ENCODE data around the gene ZNF878. TPM values are rescaled to one million over a fixed set of nuclear protein-coding genes. Genes with fewer than 3 reads are reported as not detected.
A peak's percentile ranks its signal among the peaks of the same experiment; 100 is the strongest.
"Not testable (repeated sequence)": the region's sequence is repeated elsewhere in the genome, so short reads cannot be mapped to it uniquely, and the experiment has no call there.

The ZNF878 gene
- total RNA-seq, 1 experiment from 2014 or later = 0.46 TPM

GRCh38 chr19:12077375-12077774 lies 24.6 kb upstream of the ZNF878 start:
- no peaks in the 10 kb centered on the region for H3K79me2 ChIP-seq (ENCODE audit: low read depth)
- H4K20me1 ChIP-seq (ENCODE audit: insufficient read depth) = no peaks in the 10 kb centered on the region
- H3F3A ChIP-seq (ENCODE audit: insufficient read depth, low read depth) = no peaks in the 10 kb centered on the region
- 0 out of 2 replicates have a peak, but pooled peaks cover 3% of the 10 kb centered on the region for H3K36me3 ChIP-seq (ENCODE audit: low read depth)
- no peaks in the 10 kb centered on the region for H3K27me3 ChIP-seq (ENCODE audit: insufficient read depth, low read depth)
- no peak overlapping the region for H3K4me3 ChIP-seq
- no peaks in the 10 kb centered on the region for H3K4me1 ChIP-seq (replicated peaks; ENCODE audit: insufficient read depth)
- no peak overlapping the region for H3K4me2 ChIP-seq
- no peak overlapping the region for H3K27ac ChIP-seq
- DNase-seq = no peak
- intact Hi-C loops (cut with micrococcal nuclease; ENCODE audit: unreplicated experiment) = no loop called here
- TF ChIP-seq CTCF (conservative IDR thresholded peaks at IDR 0.05) (no peak), EZH2 (IDR thresholded peaks at IDR 0.05; ENCODE audit: low read depth) (no peak)
- no peak overlapping the region for H2AFZ ChIP-seq
- no peaks in the 10 kb centered on the region for H3K9me2 ChIP-seq (ENCODE audit: insufficient read depth)
- BruUV-seq (replicated peaks) = no TSS peak
- ChIA-PET POLR2A (ENCODE audit: unreplicated experiment) (no interaction called here), CTCF (no interaction called here)
- H3K9me3 ChIP-seq (ENCODE audit: insufficient read depth, low read depth) = peaks cover 44% of the 10 kb centered on the region

GRCh38 chr19:12076331-12076730 lies 23.6 kb upstream of the ZNF878 start:
- CTCF ChIA-PET; BruUV-seq (replicated peaks): not testable (repeated sequence)

GRCh38 chr19:12075538-12076139 lies 22.9 kb upstream of the ZNF878 start:
- Histone ChIP-seq H4K20me1 (ENCODE audit: insufficient read depth) (no peaks in the 10 kb centered on the region), H3F3A (ENCODE audit: insufficient read depth, low read depth) (no peaks in the 10 kb centered on the region), H3K27ac (no peak overlapping the region), H3K4me3 (no peak overlapping the region), H3K4me2 (no peak overlapping the region), H3K36me3 (ENCODE audit: low read depth) (0 out of 2 replicates have a peak, but pooled peaks cover 3% of the 10 kb centered on the region), H3K27me3 (ENCODE audit: insufficient read depth, low read depth) (no peaks in the 10 kb centered on the region), H3K4me1 (replicated peaks; ENCODE audit: insufficient read depth) (no peaks in the 10 kb centered on the region), H3K79me2 (ENCODE audit: low read depth) (no peaks in the 10 kb centered on the region), H3K9me3 (ENCODE audit: insufficient read depth, low read depth) (peaks cover 48% of the 10 kb centered on the region), H3K9me2 (ENCODE audit: insufficient read depth) (no peaks in the 10 kb centered on the region), H2AFZ (no peak overlapping the region)
- intact Hi-C loops (cut with micrococcal nuclease; ENCODE audit: unreplicated experiment) = no loop called here
- ChIA-PET CTCF (no interaction called here), POLR2A (ENCODE audit: unreplicated experiment) (no interaction called here)
- BruUV-seq (replicated peaks) = no TSS peak
- TF ChIP-seq EZH2 (IDR thresholded peaks at IDR 0.05; ENCODE audit: low read depth) = no peak
- DNase-seq = peak in 1 of 2 experiments; percentile 38

More at GRCh38 chr19:12076331-12076730, 23.6 kb upstream of the ZNF878 start:
- H3K4me2 ChIP-seq; POLR2A ChIA-PET (ENCODE audit: unreplicated experiment); H4K20me1 ChIP-seq (ENCODE audit: insufficient read depth); DNase-seq; H3K4me1 ChIP-seq (replicated peaks; ENCODE audit: insufficient read depth); H3K27me3 ChIP-seq (ENCODE audit: insufficient read depth, low read depth); H3K9me2 ChIP-seq (ENCODE audit: insufficient read depth); intact Hi-C loops (cut with micrococcal nuclease; ENCODE audit: unreplicated experiment); H3K36me3 ChIP-seq (ENCODE audit: low read depth); H3K79me2 ChIP-seq (ENCODE audit: low read depth); H3F3A ChIP-seq (ENCODE audit: insufficient read depth, low read depth); H3K27ac ChIP-seq; H2AFZ ChIP-seq: not testable (repeated sequence)
- Histone ChIP-seq H3K4me3 (0 out of 2 replicates have a peak overlapping the region, but pooled peaks have one; percentile 12), H3K9me3 (ENCODE audit: insufficient read depth, low read depth) (peaks cover 48% of the 10 kb centered on the region)

- peak within 1 kb of the TSS; percentile 71 for H3K4me2 ChIP-seq
- ChIA-PET POLR2A (ENCODE audit: unreplicated experiment) (interaction anchor here (0.7 kb wide), 1 partner anchor 214 kb away, joined by 3 read pairs; no protein-coding TSS in a partner anchor), CTCF (no interaction called here)
- BruUV-seq (replicated peaks) = TSS peak; percentile 68
- peak within 1 kb of the TSS; percentile 67 for H3K4me3 ChIP-seq
- intact Hi-C loops (cut with micrococcal nuclease; ENCODE audit: unreplicated experiment) = loop anchor here (1.0 kb wide), 1 partner anchor 30 kb away; the partner anchor contains the start of gene ZNF433
- no peaks in the 10 kb centered on the region for H3K27me3 ChIP-seq (ENCODE audit: insufficient read depth, low read depth)
- no peaks in the 10 kb centered on the region for H3K36me3 ChIP-seq (ENCODE audit: low read depth)
- H3K27ac ChIP-seq = no peak within 1 kb of the TSS
- no peaks in the 10 kb centered on the region for H3K9me2 ChIP-seq (ENCODE audit: insufficient read depth)
- no peaks in the 10 kb centered on the region for H3K79me2 ChIP-seq (ENCODE audit: low read depth)
- DNase-seq = peak; percentile 83 to 95
- peaks cover 8% of the 10 kb centered on the region; the same call in 1 of the 2 replicates for H3K9me3 ChIP-seq (ENCODE audit: insufficient read depth, low read depth)
- no peaks in the 10 kb centered on the region for H3K4me1 ChIP-seq (replicated peaks; ENCODE audit: insufficient read depth)
- TF ChIP-seq CTCF (conservative IDR thresholded peaks at IDR 0.05) (no peak), EZH2 (IDR thresholded peaks at IDR 0.05; ENCODE audit: low read depth) (no peak)
- no peaks in the 10 kb centered on the region for H3F3A ChIP-seq (ENCODE audit: insufficient read depth, low read depth)
- H4K20me1 ChIP-seq (ENCODE audit: insufficient read depth) = no peaks in the 10 kb centered on the region
- peak within 1 kb of the TSS; percentile 77 for H2AFZ ChIP-seq
These were observed 12.1 kb upstream of the ZNF878 start, which contains the start of gene ZNF844 for GRCh38 chr19:12064590-12065538. ZNF844 (plus strand) TSS chr19:12064731; CDS start chr19:12064874, 143 bp downstream.
